Lung (tissue), 12 donors: ENCODE results near the gene P3H2. TPM values are rescaled to one million over a fixed set of nuclear protein-coding genes. Genes with fewer than 3 reads are reported as not detected.
A peak's percentile ranks its signal among the peaks of the same experiment; 100 is the strongest.

Source experiments
- ATAC-seq: fragments of 200-7000 bp; cut with Tn5 transposase; one replicate; pipeline ENCODE4 v1.9.1; 2020; ENCODE audit warnings: moderate number of reproducible peaks; ENCODE audit not compliant: insufficient read depth, low FRiP score
- DNase-seq, 3 donors: peaks; one replicate each; pipeline ENCODE4 v3.0.0-alpha.2; 2013 to 2017
- H3K27ac ChIP-seq, 2 donors: one replicate each; pipeline ENCODE4 v1.5.1; 2013; ENCODE audit warnings: mild to moderate bottlenecking in 2 of 2, moderate library complexity in 2 of 2, control low read depth in 1 of 2, inconsistent platforms in 1 of 2, low read depth in 1 of 2, low read length in 1 of 2
- H3K27me3 ChIP-seq, 3 donors: one replicate each; pipeline ENCODE4 v1.5.1; 2013; ENCODE audit warnings: low read length in 2 of 3; ENCODE audit not compliant: control insufficient read depth in 3 of 3, insufficient read depth in 3 of 3
- H3K36me3 ChIP-seq, 4 donors: one replicate each; pipeline ENCODE4 v1.5.1; 2013; ENCODE audit warnings: low read length in 4 of 4, mild to moderate bottlenecking in 1 of 4, moderate library complexity in 1 of 4; ENCODE audit not compliant: control insufficient read depth in 4 of 4, insufficient read depth in 4 of 4
- H3K4me1 ChIP-seq, 5 donors: one replicate each; pipeline ENCODE4 v1.5.1; 2013; ENCODE audit warnings: low read length in 5 of 5, mild to moderate bottlenecking in 2 of 5, moderate library complexity in 1 of 5; ENCODE audit not compliant: control insufficient read depth in 5 of 5, insufficient read depth in 5 of 5
- H3K4me3 ChIP-seq: one replicate; pipeline ENCODE4 v1.5.1; 2013; ENCODE audit warnings: mild to moderate bottlenecking, control low read depth, moderate library complexity
- H3K9ac ChIP-seq, 2 donors: one replicate each; pipeline ENCODE4 v1.5.1; 2013; ENCODE audit warnings: low read length in 2 of 2, control low read depth in 1 of 2; ENCODE audit not compliant: insufficient read depth in 1 of 2
- H3K9me3 ChIP-seq, 4 donors: one replicate each; pipeline ENCODE4 v1.5.1; 2013; ENCODE audit warnings: low read length in 3 of 4, mild to moderate bottlenecking in 1 of 4, moderate library complexity in 1 of 4; ENCODE audit not compliant: control insufficient read depth in 4 of 4, insufficient read depth in 3 of 4
- WGBS, 2 donors: extraction: QIAGEN DNeasy Blood & Tissue Kit; methylation state at CpG; one replicate each; pipeline ENCODE4 v1.1.7; 2013; 5-methylcytosine and 5-hydroxymethylcytosine counted together
- polyA plus RNA-seq, 2 donors: library from polyadenylated mRNA; stranded (reverse); fragments of 200-250 nt; gene quantifications; one replicate each; pipeline ENCODE4 v1.2.1, GENCODE V29; 2013
- total RNA-seq, 2 donors: library from RNA; depleted of rRNA in 1 of 2; stranded (reverse); fragments of >200 nt in 1 of 2; gene quantifications; one replicate each; pipeline ENCODE4 v1.2.1, GENCODE V29; 2014 to 2021
- TF ChIP-seq, protein P1 (sequence below): IDR thresholded peaks from 2 replicates; pipeline ENCODE4 v1.5.1; 2012; ENCODE audit warnings: mild to moderate bottlenecking; ENCODE audit errors: control extremely low read depth, extremely low read depth
- donor health status: control.
- donor health status: control.
- donor health status: Bipolar disorder and iron deficiency.
- donor health status: healthy.
- donor health status: DM: yes; HTN: yes; CAD: no.

The P3H2 gene
- total and polyA plus RNA-seq, 4 donors, result 18.6 to 59.9 (median 40.6) TPM

DNA sequence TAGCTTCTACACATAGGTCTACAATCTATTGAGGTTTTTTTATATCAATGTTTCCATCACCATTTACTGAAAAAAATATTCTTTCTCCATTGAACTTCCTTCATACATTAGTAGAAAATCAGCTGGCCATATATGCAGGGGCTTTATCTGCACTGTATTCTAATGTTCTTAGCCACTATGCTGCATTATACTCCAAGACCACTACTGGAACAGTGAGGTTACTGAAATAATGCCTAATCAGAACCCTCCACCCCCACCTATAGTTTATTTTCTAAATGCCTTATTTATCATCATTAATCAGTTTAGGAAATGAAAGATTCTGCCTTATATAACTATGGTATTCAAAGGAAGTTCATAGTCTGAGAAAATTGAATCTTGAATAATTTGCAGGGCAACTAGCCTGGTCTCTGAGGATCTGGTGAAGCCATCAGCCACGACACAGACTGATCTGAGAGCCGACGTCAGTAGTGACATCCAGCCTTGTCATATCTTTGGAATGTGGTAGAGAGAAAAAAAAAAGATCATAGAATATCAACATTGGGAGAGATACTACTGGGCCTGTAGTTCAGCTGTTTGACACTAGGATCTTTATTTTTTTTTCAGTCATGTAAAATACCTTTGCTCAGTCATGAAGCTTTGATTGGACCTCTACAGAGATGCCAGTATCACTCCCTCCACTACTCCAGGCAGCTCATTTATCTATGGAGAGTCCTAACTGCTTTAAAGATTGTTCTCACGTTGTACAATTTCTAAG is 66.6 kb downstream of the P3H2 start:
- H3K9ac ChIP-seq, result no peak overlapping the region
- no peaks in the 10 kb centered on the region for H3K36me3 ChIP-seq
- no peaks in the 10 kb centered on the region for H3K27me3 ChIP-seq
- ATAC-seq (no peak), DNase-seq (no peak)
- 73 to 79% methylated on average over 4 of the region's 4 CpGs for WGBS, 2 donors
- no peak overlapping the region for H3K27ac ChIP-seq
- H3K9me3 ChIP-seq, result no peaks in the 10 kb centered on the region
- H3K4me3 ChIP-seq, result no peak overlapping the region
- TF ChIP-seq, protein P1, sequence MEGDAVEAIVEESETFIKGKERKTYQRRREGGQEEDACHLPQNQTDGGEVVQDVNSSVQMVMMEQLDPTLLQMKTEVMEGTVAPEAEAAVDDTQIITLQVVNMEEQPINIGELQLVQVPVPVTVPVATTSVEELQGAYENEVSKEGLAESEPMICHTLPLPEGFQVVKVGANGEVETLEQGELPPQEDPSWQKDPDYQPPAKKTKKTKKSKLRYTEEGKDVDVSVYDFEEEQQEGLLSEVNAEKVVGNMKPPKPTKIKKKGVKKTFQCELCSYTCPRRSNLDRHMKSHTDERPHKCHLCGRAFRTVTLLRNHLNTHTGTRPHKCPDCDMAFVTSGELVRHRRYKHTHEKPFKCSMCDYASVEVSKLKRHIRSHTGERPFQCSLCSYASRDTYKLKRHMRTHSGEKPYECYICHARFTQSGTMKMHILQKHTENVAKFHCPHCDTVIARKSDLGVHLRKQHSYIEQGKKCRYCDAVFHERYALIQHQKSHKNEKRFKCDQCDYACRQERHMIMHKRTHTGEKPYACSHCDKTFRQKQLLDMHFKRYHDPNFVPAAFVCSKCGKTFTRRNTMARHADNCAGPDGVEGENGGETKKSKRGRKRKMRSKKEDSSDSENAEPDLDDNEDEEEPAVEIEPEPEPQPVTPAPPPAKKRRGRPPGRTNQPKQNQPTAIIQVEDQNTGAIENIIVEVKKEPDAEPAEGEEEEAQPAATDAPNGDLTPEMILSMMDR, result no peak
- H3K4me1 ChIP-seq, result peaks cover 0 to 4% (median 0%) of the 10 kb centered on the region in 5 donors

DNA sequence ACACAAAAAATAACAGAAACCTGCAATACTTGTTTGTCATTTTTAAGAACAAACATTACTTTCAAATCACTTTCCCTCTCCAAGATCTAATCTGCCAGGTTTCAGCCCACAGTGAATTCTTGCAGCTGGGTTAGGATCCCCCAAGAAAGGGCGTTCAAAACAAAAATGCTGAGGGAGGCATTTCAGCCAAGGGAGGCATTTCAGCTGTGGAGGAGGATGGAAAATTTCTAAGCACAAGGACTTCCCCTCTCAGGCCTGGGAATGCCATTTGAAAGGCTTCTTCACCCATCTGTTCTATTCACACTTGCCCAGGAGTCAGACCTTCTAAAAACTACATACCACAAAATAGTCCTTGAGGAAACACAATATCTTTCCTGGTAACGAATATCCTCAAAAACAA is 69.1 kb downstream of the P3H2 start:
- DNase-seq (no peak), ATAC-seq (no peak)
- H3K9me3 ChIP-seq, result no peaks in the 10 kb centered on the region
- no peak overlapping the region for H3K27ac ChIP-seq
- no peak overlapping the region for H3K9ac ChIP-seq
- WGBS, 2 donors, result 64 to 77% methylated on average over 2 of the region's 2 CpGs
- H3K27me3 ChIP-seq, result no peaks in the 10 kb centered on the region
- no peaks in the 10 kb centered on the region for H3K36me3 ChIP-seq
- no peak overlapping the region for H3K4me3 ChIP-seq
- TF ChIP-seq, protein P1, result no peak
- peaks cover 0 to 4% (median 0%) of the 10 kb centered on the region in 5 donors for H3K4me1 ChIP-seq

DNA sequence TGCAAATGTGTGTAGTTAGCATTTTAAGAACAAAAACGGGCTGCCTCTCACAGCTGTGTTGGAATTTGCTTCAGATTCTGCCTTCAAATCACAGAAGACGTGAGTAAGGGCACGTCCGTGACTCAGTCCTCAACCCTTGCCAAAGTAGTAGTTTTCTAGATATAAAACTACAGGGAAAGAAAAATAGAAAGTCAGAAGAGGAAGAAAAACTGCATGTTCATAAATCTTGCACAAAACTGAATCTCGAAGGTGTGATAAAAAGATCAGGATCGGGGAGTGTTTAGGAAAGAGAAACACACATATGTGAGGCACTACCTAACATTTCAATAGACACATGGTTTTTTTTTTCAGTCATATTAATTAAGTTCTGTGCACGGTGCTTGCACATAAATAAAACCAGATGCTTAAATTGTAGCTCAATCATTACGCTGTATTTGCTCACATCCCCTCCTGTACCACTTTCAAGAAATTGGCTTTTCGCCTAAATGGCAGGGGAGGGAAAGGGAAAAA is 71.7 kb downstream of the P3H2 start:
- Histone ChIP-seq H3K9ac (no peak overlapping the region), H3K27ac (no peak overlapping the region), H3K36me3 (no peaks in the 10 kb centered on the region), H3K4me3 (no peak overlapping the region), H3K27me3 (no peaks in the 10 kb centered on the region), H3K9me3 (no peaks in the 10 kb centered on the region), H3K4me1 (peaks cover 0 to 4% (median 0%) of the 10 kb centered on the region in 5 donors)
- peak in 2 of 3 donors; percentile 25 to 43 for DNase-seq
- 20 to 36% methylated on average over 9 of the region's 9 CpGs for WGBS, 2 donors
- TF ChIP-seq, protein P1, result no peak
- no peak for ATAC-seq
